GM23248 (cell line): ENCODE measurements around the gene FAM53A. TPM values are rescaled to one million over a fixed set of nuclear protein-coding genes. Genes with fewer than 3 reads are reported as not detected.
"Not testable (repeated sequence)": the region's sequence is repeated elsewhere in the genome, so short reads cannot be mapped to it uniquely, and the experiment has no call there.

ENCODE experiments used
- DNase-seq: peaks from one replicate; pipeline ENCODE4 v3.0.0-alpha.2; 2015
- H2AFZ ChIP-seq: fragments of 200-600 bp; sonication (generic); 2 replicates; pipeline ENCODE4 v1.6.1; 2016; ENCODE audit warnings: antibody characterized with exemption
- H3F3A ChIP-seq: fragments of 200-600 bp; sonication (generic); 2 replicates; pipeline ENCODE4 v1.6.1; 2016; ENCODE audit warnings: mild to moderate bottlenecking, antibody characterized with exemption, mixed run types; ENCODE audit not compliant: insufficient read depth
- H3K27ac ChIP-seq: fragments of 200-600 bp; sonication (generic); 2 replicates; pipeline ENCODE4 v1.5.1; 2016; ENCODE audit warnings: mild to moderate bottlenecking
- H3K27me3 ChIP-seq: fragments of 200-600 bp; sonication (generic); replicated peaks from 2 replicates; pipeline ENCODE4 v1.6.1; 2016; ENCODE audit warnings: mild to moderate bottlenecking; ENCODE audit not compliant: insufficient read depth
- H3K36me3 ChIP-seq: fragments of 200-600 bp; sonication (generic); 2 replicates; pipeline ENCODE4 v1.6.1; 2016; ENCODE audit warnings: low read depth, mild to moderate bottlenecking
- H3K4me1 ChIP-seq: fragments of 200-600 bp; sonication (generic); 2 replicates; pipeline ENCODE4 v1.6.1; 2016; ENCODE audit warnings: mild to moderate bottlenecking; ENCODE audit not compliant: insufficient read depth
- H3K4me2 ChIP-seq: fragments of 200-600 bp; sonication (generic); one replicate; pipeline ENCODE4 v1.6.1; 2016; ENCODE audit warnings: mild to moderate bottlenecking; ENCODE audit not compliant: unreplicated experiment
- H3K4me3 ChIP-seq: fragments of 200-600 bp; sonication (generic); 2 replicates; pipeline ENCODE4 v1.5.1; 2016; ENCODE audit warnings: mild to moderate bottlenecking
- H3K79me2 ChIP-seq: fragments of 200-600 bp; sonication (generic); 2 replicates; pipeline ENCODE4 v1.6.1; 2016; ENCODE audit warnings: mild to moderate bottlenecking; ENCODE audit not compliant: insufficient read depth
- H3K9ac ChIP-seq: fragments of 200-600 bp; sonication (generic); 2 replicates; pipeline ENCODE4 v1.6.1; 2016; ENCODE audit warnings: mild to moderate bottlenecking
- H3K9me2 ChIP-seq: fragments of 200-600 bp; sonication (generic); 2 replicates; pipeline ENCODE4 v1.6.1; 2016; ENCODE audit warnings: mixed run types, mild to moderate bottlenecking, moderate library complexity; ENCODE audit not compliant: insufficient read depth
- H3K9me3 ChIP-seq: fragments of 200-600 bp; sonication (generic); one replicate; pipeline ENCODE4 v1.6.1; 2017; ENCODE audit warnings: low read depth
- H4K20me1 ChIP-seq: fragments of 200-600 bp; sonication (generic); 2 replicates; pipeline ENCODE4 v1.6.0; 2016; ENCODE audit not compliant: insufficient read depth
- EZH2 ChIP-seq: fragments of 200-600 bp; sonication (generic); IDR thresholded peaks from 2 replicates; pipeline ENCODE4 v1.6.1; 2018; ENCODE audit warnings: antibody characterized with exemption, mild to moderate bottlenecking; ENCODE audit not compliant: insufficient read depth, poor library complexity, severe bottlenecking
- EZH2phosphoT487 ChIP-seq: fragments of 200-600 bp; sonication (generic); IDR thresholded peaks from 2 replicates; pipeline ENCODE4 v1.6.1; 2018; ENCODE audit warnings: antibody characterized with exemption, moderate library complexity, mild to moderate bottlenecking, low read depth; ENCODE audit not compliant: insufficient read depth
- WGBS, 2 experiments: methylation state at CpG; one replicate each; pipeline ENCODE4 v1.1.6; 2015 to 2017; ENCODE audit warnings: low lambda C conversion rate in 2 of 2, low coverage in 1 of 2; ENCODE audit errors: missing lambda C conversion rate in 2 of 2; 5-methylcytosine and 5-hydroxymethylcytosine counted together
- in situ Hi-C: fragments of 300-500 bp; cut with MboI; formaldehyde crosslinking; loops from 2 replicates; pipeline ENCODE4 v1.15.0; 2020
- polyA plus RNA-seq: library from polyadenylated mRNA; unstranded; fragments of >200 nt; fragmentation: Nextera tagmentation; extraction: Ambion mirVana; gene quantifications from 2 replicates; pipeline ENCODE4 v1.2.1, GENCODE V29; 2016
- total RNA-seq: library from RNA; depleted of rRNA; stranded (reverse); fragments of >200 nt; shearing (Covaris generic); gene quantifications from 2 replicates; pipeline ENCODE4 v1.2.3, GENCODE V29; 2014

FAM53A gene
- total and polyA plus RNA-seq, 2 experiments from 2014 or later, result 2.8 to 3.8 TPM

DNA sequence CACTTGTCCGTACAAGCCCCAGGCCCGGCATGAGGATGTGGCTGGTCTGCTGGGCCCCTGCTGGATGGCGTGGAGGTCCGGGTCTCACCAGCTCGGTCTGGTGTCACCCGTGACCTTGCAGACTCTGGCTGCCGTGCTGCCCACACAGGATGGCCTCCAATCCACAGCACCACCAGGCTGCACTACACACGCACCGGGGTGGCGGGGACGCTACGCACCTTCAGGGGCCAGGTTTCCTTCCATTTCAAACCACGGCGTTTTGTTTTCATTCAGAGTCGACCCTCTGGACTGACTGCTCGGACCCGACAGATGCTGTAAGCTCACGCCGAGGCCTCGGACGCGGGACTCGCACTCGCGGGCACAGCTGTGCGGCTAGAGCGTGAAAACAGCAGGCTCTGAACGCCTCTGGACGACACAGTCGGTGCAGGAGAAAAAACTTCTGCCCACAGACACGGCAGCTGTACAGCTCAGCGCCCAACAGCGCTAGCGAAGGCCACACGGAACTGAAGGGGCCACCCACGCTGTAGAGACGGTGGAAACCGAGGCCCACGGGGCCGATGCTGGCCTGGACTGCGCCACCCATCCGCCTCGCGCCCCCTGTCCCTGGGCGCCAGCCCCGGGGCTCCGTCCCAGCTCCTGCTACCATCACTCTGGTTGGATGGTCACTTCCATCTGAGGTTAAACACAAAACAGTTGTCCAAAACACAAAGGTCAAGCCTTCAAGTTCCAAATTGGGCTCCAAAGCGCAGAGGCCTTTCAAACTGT, 40.0 kb downstream of the FAM53A start:
- TF ChIP-seq EZH2phosphoT487 (no peak), EZH2 (no peak)
- in situ Hi-C loops, result no loop called here

GRCh38 chr4:1642196-1642951, 41.7 kb downstream of the FAM53A start:
- Histone ChIP-seq H3K9ac (no peak overlapping the region), H3K79me2 (no peaks in the 10 kb centered on the region), H3K9me3 (no peaks in the 10 kb centered on the region), H3F3A (no peaks in the 10 kb centered on the region), H3K27ac (no peak overlapping the region), H3K4me1 (no peaks in the 10 kb centered on the region), H2AFZ (no peak overlapping the region), H4K20me1 (no peaks in the 10 kb centered on the region), H3K27me3 (no peaks in the 10 kb centered on the region), H3K4me2 (no peak overlapping the region), H3K4me3 (no peak overlapping the region), H3K36me3 (no peaks in the 10 kb centered on the region), H3K9me2 (no peaks in the 10 kb centered on the region)
- in situ Hi-C loops, result no loop called here
- no peak for DNase-seq
- WGBS, 2 experiments, result 88 to 92% methylated on average over 22 to 28 of the region's 28 CpGs
- TF ChIP-seq EZH2phosphoT487, result no peak
- no peak for TF ChIP-seq EZH2

More for the DNA sequence above, 40.0 kb downstream of the FAM53A start:
- no peaks in the 10 kb centered on the region for H3K27me3 ChIP-seq
- H3K36me3 ChIP-seq, result no peaks in the 10 kb centered on the region
- H3F3A ChIP-seq, result no peaks in the 10 kb centered on the region
- H3K9me2 ChIP-seq, result no peaks in the 10 kb centered on the region
- H3K9ac ChIP-seq, result no peak overlapping the region
- H3K4me1 ChIP-seq, result no peaks in the 10 kb centered on the region
- H3K4me2 ChIP-seq, result no peak overlapping the region
- H3K79me2 ChIP-seq, result no peaks in the 10 kb centered on the region
- H3K4me3 ChIP-seq, result no peak overlapping the region
- no peak overlapping the region for H2AFZ ChIP-seq
- no peaks in the 10 kb centered on the region for H4K20me1 ChIP-seq
- 90 to 92% methylated on average over 48 of the region's 48 CpGs for WGBS, 2 experiments
- no peaks in the 10 kb centered on the region for H3K9me3 ChIP-seq
- H3K27ac ChIP-seq, result no peak overlapping the region
- no peak for DNase-seq

GRCh38 chr4:1641671-1642070, 42.4 kb downstream of the FAM53A start:
- no peaks in the 10 kb centered on the region for H3K36me3 ChIP-seq
- in situ Hi-C loops, result no loop called here

GRCh38 chr4:1640716-1641503, 43.2 kb downstream of the FAM53A start:
- H3K9me2 ChIP-seq, H3K4me3 ChIP-seq, H2AFZ ChIP-seq, H3K27ac ChIP-seq, H3K9ac ChIP-seq, in situ Hi-C loops, DNase-seq, H3K4me2 ChIP-seq, H3K9me3 ChIP-seq, H4K20me1 ChIP-seq, H3K79me2 ChIP-seq, H3K36me3 ChIP-seq, H3F3A ChIP-seq, H3K4me1 ChIP-seq, H3K27me3 ChIP-seq: not testable (repeated sequence)
- WGBS, 2 experiments, result 92 to 98% methylated on average over 9 to 35 of the region's 35 CpGs

More at GRCh38 chr4:1641671-1642070, 42.4 kb downstream of the FAM53A start:
- no peak overlapping the region for H3K9ac ChIP-seq
- no peaks in the 10 kb centered on the region for H3F3A ChIP-seq
- H3K27ac ChIP-seq, result no peak overlapping the region
- no peak for DNase-seq
- H3K4me3 ChIP-seq, result no peak overlapping the region
- no peaks in the 10 kb centered on the region for H3K4me1 ChIP-seq
- TF ChIP-seq EZH2 (no peak), EZH2phosphoT487 (no peak)
- no peak overlapping the region for H2AFZ ChIP-seq
- H3K9me3 ChIP-seq, result no peaks in the 10 kb centered on the region
- no peaks in the 10 kb centered on the region for H3K9me2 ChIP-seq
- 79 to 92% methylated on average over 5 to 7 of the region's 7 CpGs for WGBS, 2 experiments
- H3K4me2 ChIP-seq, result no peak overlapping the region
- no peaks in the 10 kb centered on the region for H4K20me1 ChIP-seq
- no peaks in the 10 kb centered on the region for H3K79me2 ChIP-seq
- H3K27me3 ChIP-seq, result no peaks in the 10 kb centered on the region
